Caco-2 (cell line): Measurements from ENCODE around the gene CACNA1D. TPM values are rescaled to one million over a fixed set of nuclear protein-coding genes. Genes with fewer than 3 reads are reported as not detected.

Experiments
- BruUV-seq: library from RNA; stranded (reverse); fragments of 400-500 nt; replicated peaks from 2 replicates; lab custom pipeline; 2021; lab: Mats Ljungman, UMichigan
- CTCF ChIA-PET: fragments of 300-600 bp; sonication (Branson Sonifier 250); formaldehyde crosslinking; loops from one replicate; lab custom pipeline; 2022; ENCODE audit warnings: antibody characterized with exemption; lab: Charles Lee
- POLR2A ChIA-PET: fragments of 300-600 bp; sonication (Branson Sonifier 250); formaldehyde crosslinking; loops from one replicate; lab custom pipeline; 2022; ENCODE audit warnings: antibody characterized with exemption; lab: Charles Lee
- DNase-seq, 2 experiments: peaks; one replicate each; pipeline versions ENCODE4 v3.0.0 to v3.0.0-alpha.2; 2020 to 2022
- H3K27me3 ChIP-seq: replicated peaks from 2 replicates; pipeline ENCODE4 v1.6.0; 2011; ENCODE audit warnings: low read length; ENCODE audit not compliant: control insufficient read depth, insufficient read depth
- H3K36me3 ChIP-seq: 2 replicates; pipeline ENCODE4 v1.5.1; 2011; ENCODE audit warnings: low read length; ENCODE audit not compliant: control insufficient read depth, insufficient read depth
- H3K4me1 ChIP-seq: fragments of 250-450 bp; sonication (Bioruptor Pico); 2 replicates; pipeline ENCODE4 v1.5.1; 2020; ENCODE audit warnings: mild to moderate bottlenecking
- H3K4me3 ChIP-seq: 2 replicates; pipeline ENCODE4 v1.5.1; 2011; ENCODE audit warnings: low read depth, mild to moderate bottlenecking, control low read depth, low read length
- H3K9me3 ChIP-seq: fragments of 250-450 bp; sonication (Bioruptor Pico); 2 replicates; pipeline ENCODE4 v1.5.1; 2020; ENCODE audit warnings: mild to moderate bottlenecking, moderate library complexity
- H3K27ac Mint-ChIP-seq: one replicate; pipeline ENCODE4 v1.8.0; 2022; ENCODE audit warnings: mixed read lengths; ENCODE audit not compliant: unreplicated experiment
- H3K27me3 Mint-ChIP-seq: one replicate; pipeline ENCODE4 v1.8.0; 2022; ENCODE audit warnings: mixed read lengths; ENCODE audit not compliant: insufficient read depth, unreplicated experiment
- H3K36me3 Mint-ChIP-seq: one replicate; pipeline ENCODE4 v1.8.0; 2022; ENCODE audit warnings: mild to moderate bottlenecking, mixed read lengths; ENCODE audit not compliant: insufficient read depth, unreplicated experiment
- H3K4me1 Mint-ChIP-seq: one replicate; pipeline ENCODE4 v1.8.0; 2022; ENCODE audit warnings: low read depth, mixed read lengths; ENCODE audit not compliant: unreplicated experiment
- H3K4me3 Mint-ChIP-seq: one replicate; pipeline ENCODE4 v1.8.0; 2022; ENCODE audit warnings: mild to moderate bottlenecking, moderate library complexity, mixed read lengths; ENCODE audit not compliant: unreplicated experiment
- H3K9me3 Mint-ChIP-seq: one replicate; pipeline ENCODE4 v1.8.0; 2022; ENCODE audit warnings: mixed read lengths; ENCODE audit not compliant: unreplicated experiment
- intact Hi-C: fragments of 100-400 bp; cut with micrococcal nuclease; formaldehyde crosslinking; loops from one replicate; pipeline ENCODE4 v1.10.0; 2022; ENCODE audit not compliant: unreplicated experiment
- total RNA-seq: library from RNA; stranded (reverse); gene quantifications from 2 replicates; pipeline ENCODE4 v1.2.3, GENCODE V29; 2022
- TF ChIP-seq, protein P1 (sequence below), 2 experiments: fragments of 200-600 bp in 1 of 2; IDR thresholded peaks; 1 replicate in 1 of 2; 2 replicates in 1 of 2; pipeline versions ENCODE4 v1.5.1 to v1.8.0; 2011 to 2022; ENCODE audit warnings: antibody characterized with exemption in 1 of 2, control low read depth in 1 of 2, inconsistent platforms in 1 of 2, low read depth in 1 of 2, low read length in 1 of 2, mild to moderate bottlenecking in 1 of 2, moderate library complexity in 1 of 2; ENCODE audit not compliant: insufficient read depth in 1 of 2, severe bottlenecking in 1 of 2, unreplicated experiment in 1 of 2

CACNA1D gene
- total RNA-seq, 1 experiment from 2014 or later: 13.3 TPM

DNA sequence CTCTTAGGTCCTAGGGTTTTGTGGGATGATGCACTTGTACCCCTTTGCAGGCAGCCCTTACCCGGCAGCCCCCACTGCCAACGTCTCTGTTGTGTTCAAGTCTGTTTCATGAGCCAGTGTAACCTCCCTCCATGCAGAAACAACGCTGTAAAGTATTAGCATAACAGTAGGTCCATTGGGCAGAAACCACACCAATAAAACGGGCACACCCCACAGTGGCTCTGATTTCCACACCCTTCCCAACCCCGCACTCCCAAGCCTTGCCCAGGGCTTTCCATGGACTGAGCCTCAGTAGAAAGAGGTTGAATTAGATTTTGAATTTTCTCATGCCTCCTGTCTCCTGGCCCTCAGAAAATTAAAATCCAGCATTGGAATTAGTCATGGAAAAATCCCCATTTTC lies 124.5 kb downstream of the CACNA1D start:
- TF ChIP-seq, protein P1, sequence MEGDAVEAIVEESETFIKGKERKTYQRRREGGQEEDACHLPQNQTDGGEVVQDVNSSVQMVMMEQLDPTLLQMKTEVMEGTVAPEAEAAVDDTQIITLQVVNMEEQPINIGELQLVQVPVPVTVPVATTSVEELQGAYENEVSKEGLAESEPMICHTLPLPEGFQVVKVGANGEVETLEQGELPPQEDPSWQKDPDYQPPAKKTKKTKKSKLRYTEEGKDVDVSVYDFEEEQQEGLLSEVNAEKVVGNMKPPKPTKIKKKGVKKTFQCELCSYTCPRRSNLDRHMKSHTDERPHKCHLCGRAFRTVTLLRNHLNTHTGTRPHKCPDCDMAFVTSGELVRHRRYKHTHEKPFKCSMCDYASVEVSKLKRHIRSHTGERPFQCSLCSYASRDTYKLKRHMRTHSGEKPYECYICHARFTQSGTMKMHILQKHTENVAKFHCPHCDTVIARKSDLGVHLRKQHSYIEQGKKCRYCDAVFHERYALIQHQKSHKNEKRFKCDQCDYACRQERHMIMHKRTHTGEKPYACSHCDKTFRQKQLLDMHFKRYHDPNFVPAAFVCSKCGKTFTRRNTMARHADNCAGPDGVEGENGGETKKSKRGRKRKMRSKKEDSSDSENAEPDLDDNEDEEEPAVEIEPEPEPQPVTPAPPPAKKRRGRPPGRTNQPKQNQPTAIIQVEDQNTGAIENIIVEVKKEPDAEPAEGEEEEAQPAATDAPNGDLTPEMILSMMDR (IDR thresholded peaks at IDR 0.05; ENCODE audit: insufficient read depth in 1 of 2, low read depth in 1 of 2, low read length in 1 of 2, severe bottlenecking in 1 of 2, unreplicated experiment in 1 of 2): no peak
- no peaks in the 10 kb centered on the region for H3K36me3 Mint-ChIP-seq
- H3K9me3 ChIP-seq: no peaks in the 10 kb centered on the region
- H3K36me3 ChIP-seq: no peaks in the 10 kb centered on the region
- H3K4me1 ChIP-seq: no peaks in the 10 kb centered on the region
- no peaks in the 10 kb centered on the region for H3K27me3 Mint-ChIP-seq
- intact Hi-C loops: no loop called here
- no TSS peak for BruUV-seq
- H3K9me3 Mint-ChIP-seq: no peaks in the 10 kb centered on the region
- CTCF ChIA-PET: no interaction called here
- DNase-seq: no peak
- H3K27ac Mint-ChIP-seq: no peak overlapping the region
- no peaks in the 10 kb centered on the region for H3K4me1 Mint-ChIP-seq
- no peaks in the 10 kb centered on the region for H3K27me3 ChIP-seq
- H3K4me3 ChIP-seq: no peak overlapping the region
- POLR2A ChIA-PET: no interaction called here
- no peak overlapping the region for H3K4me3 Mint-ChIP-seq

DNA sequence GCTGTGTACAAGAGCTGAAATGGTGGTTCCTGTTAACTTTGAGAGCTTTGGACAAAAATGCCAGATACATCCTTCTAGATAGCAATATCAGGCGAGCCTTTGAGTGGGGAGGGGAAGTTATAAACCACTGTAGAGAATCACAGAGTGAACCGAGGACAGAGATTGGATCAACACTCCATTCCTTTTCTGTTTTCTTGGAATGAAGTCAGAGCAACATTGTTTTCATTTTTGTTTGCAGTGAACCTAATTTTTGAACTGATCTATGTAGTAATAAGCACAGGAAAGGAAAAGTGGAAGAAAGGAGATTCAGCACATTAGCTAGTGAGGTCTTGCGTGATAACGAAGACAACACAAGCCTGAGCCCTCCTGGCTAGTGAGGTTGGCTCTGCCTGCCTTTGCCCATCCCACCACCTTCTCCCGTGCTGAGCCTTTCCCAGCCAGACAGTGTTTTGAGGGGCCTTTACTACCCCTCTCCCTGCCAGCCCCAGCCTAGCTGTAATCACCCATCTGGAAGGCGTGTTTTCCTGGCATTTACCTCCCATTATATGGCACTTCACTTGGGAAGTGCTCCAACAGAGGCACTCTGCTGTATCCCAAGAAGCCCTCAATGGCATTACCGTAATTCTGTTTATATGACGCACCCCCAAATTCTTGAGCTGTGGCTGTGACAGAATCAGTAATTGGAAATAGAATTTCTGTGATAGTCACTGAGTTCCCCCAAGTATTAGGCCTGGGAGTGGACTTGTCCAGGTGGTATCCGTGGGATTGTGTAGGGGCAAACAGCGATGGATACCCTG lies 129.8 kb downstream of the CACNA1D start:
- Mint-ChIP-seq H3K4me3 (no peak overlapping the region), H3K36me3 (no peaks in the 10 kb centered on the region), H3K9me3 (no peaks in the 10 kb centered on the region), H3K27me3 (no peaks in the 10 kb centered on the region), H3K27ac (no peak overlapping the region), H3K4me1 (no peaks in the 10 kb centered on the region)
- BruUV-seq: no TSS peak
- ChIA-PET POLR2A (no interaction called here), CTCF (no interaction called here)
- H3K4me1 ChIP-seq: no peaks in the 10 kb centered on the region
- no peaks in the 10 kb centered on the region for H3K9me3 ChIP-seq
- no peak for DNase-seq
- H3K27me3 ChIP-seq: no peaks in the 10 kb centered on the region
- no peak overlapping the region for H3K4me3 ChIP-seq
- no peaks in the 10 kb centered on the region for H3K36me3 ChIP-seq
- intact Hi-C loops: no loop called here
- TF ChIP-seq, protein P1 (IDR thresholded peaks at IDR 0.05; ENCODE audit: insufficient read depth in 1 of 2, low read depth in 1 of 2, low read length in 1 of 2, severe bottlenecking in 1 of 2, unreplicated experiment in 1 of 2): no peak

DNA sequence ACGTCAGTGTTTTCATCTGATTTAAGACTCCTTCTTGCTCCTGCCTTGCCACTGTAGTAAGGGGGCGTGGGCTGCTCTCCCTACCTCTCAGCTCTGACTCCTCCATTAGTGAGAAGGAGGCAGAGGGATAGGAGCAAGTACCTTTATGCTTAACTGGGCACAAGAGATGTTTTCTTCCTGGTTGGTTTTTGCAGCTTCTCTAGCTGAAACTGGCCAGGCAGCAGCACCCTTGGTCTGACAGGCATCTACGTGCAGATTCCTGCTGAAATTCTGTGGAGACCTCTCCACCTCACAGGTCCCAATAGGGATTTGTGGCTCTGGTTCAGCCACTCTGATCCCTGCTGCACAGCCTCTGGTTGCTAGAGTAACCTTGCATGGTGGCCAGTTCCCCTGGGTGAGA lies 132.5 kb downstream of the CACNA1D start:
- CTCF ChIA-PET: no interaction called here
- BruUV-seq: no TSS peak
- TF ChIP-seq, protein P1 (IDR thresholded peaks at IDR 0.05; ENCODE audit: insufficient read depth in 1 of 2, low read depth in 1 of 2, low read length in 1 of 2, severe bottlenecking in 1 of 2, unreplicated experiment in 1 of 2): no peak

More for the DNA sequence above, 132.5 kb downstream of the CACNA1D start:
- Mint-ChIP-seq H3K4me3 (no peak overlapping the region), H3K36me3 (no peaks in the 10 kb centered on the region), H3K9me3 (peaks cover 9% of the 10 kb centered on the region), H3K4me1 (no peaks in the 10 kb centered on the region), H3K27ac (no peak overlapping the region), H3K27me3 (no peaks in the 10 kb centered on the region)
- H3K4me1 ChIP-seq: no peaks in the 10 kb centered on the region
- POLR2A ChIA-PET: no interaction called here
- intact Hi-C loops: no loop called here
- no peaks in the 10 kb centered on the region for H3K36me3 ChIP-seq
- no peak overlapping the region for H3K4me3 ChIP-seq
- no peak for DNase-seq
- no peaks in the 10 kb centered on the region for H3K27me3 ChIP-seq
- no peaks in the 10 kb centered on the region for H3K9me3 ChIP-seq
